Kidney (tissue), 14 donors: ENCODE data around the gene PHF1. TPM values are rescaled to one million over a fixed set of nuclear protein-coding genes. Genes with fewer than 3 reads are reported as not detected.

Experiments used
- DNase-seq, 5 donors: peaks; one replicate each; pipeline ENCODE4 v3.0.0-alpha.2; 2013 to 2020
- FAIRE-seq: peaks from 2 replicates; lab custom pipeline; 2012; peaks lifted over from hg19 to GRCh38; lab: Jason Lieb, UNC
- H3K27ac ChIP-seq, 2 donors: one replicate each; pipeline ENCODE4 v1.7.0; 2013; ENCODE audit warnings: low read depth in 2 of 2, low read length in 2 of 2, inconsistent platforms in 1 of 2
- H3K27me3 ChIP-seq: one replicate; pipeline ENCODE4 v1.7.1; 2013; ENCODE audit warnings: low read length, inconsistent platforms; ENCODE audit not compliant: control insufficient read depth, insufficient read depth
- H3K36me3 ChIP-seq, 3 donors: one replicate each; pipeline versions ENCODE4 v1.7.0 to v1.7.1; 2013; ENCODE audit warnings: low read length in 3 of 3, control low read depth in 1 of 3, inconsistent platforms in 1 of 3; ENCODE audit not compliant: insufficient read depth in 3 of 3, control insufficient read depth in 2 of 3
- H3K4me1 ChIP-seq, 3 donors: one replicate each; pipeline versions ENCODE4 v1.7.0 to v1.7.1; 2013; ENCODE audit warnings: low read length in 3 of 3, inconsistent platforms in 1 of 3, low read depth in 1 of 3; ENCODE audit not compliant: control insufficient read depth in 2 of 3, insufficient read depth in 2 of 3
- H3K4me3 ChIP-seq, 3 donors: one replicate each; pipeline versions ENCODE4 v1.7.0 to v1.8.1; 2013; ENCODE audit warnings: low read length in 3 of 3, control low read depth in 1 of 3, inconsistent platforms in 1 of 3
- H3K9ac ChIP-seq, 3 donors: one replicate each; pipeline versions ENCODE4 v1.7.0 to v1.7.1; 2013; ENCODE audit warnings: low read length in 3 of 3, control low read depth in 1 of 3, inconsistent platforms in 1 of 3
- H3K9me3 ChIP-seq, 3 donors: one replicate each; pipeline versions ENCODE4 v1.7.0 to v1.7.1; 2013; ENCODE audit warnings: low read length in 3 of 3, control low read depth in 1 of 3, inconsistent platforms in 1 of 3; ENCODE audit not compliant: control insufficient read depth in 2 of 3, insufficient read depth in 1 of 3
- intact Hi-C: fragments of 100-400 bp; cut with DNase I; formaldehyde crosslinking; loops from one replicate; pipeline ENCODE4 v1.11.1; 2022
- polyA plus RNA-seq: library from polyadenylated mRNA; stranded (reverse); fragments of 350-450 nt; fragmentation: Illumina TruSeq; extraction: RNeasy Lipid Tissue Mini Kit (QIAGEN cat#74804); gene quantifications from one replicate; pipeline ENCODE4 v1.2.3, GENCODE V29; 2014; ENCODE audit warnings: low read depth, low replicate concordance; ENCODE audit not compliant: insufficient read depth
- total RNA-seq: library from RNA; stranded (reverse); fragmentation: NEBNext Ultra II Directional; extraction: Animal tissue kit (Norgen Biotek cat#: 25700); gene quantifications from one replicate; pipeline ENCODE4 v1.2.1, GENCODE V29; 2021
- TF ChIP-seq, protein P1 (sequence below): IDR thresholded peaks from 3 replicates; pipeline ENCODE4 v1.5.1; 2012; ENCODE audit warnings: mild to moderate bottlenecking, moderate library complexity, borderline replicate concordance; ENCODE audit not compliant: insufficient read depth; ENCODE audit errors: extremely low read depth
- donor health status: control.
- donor health status: control.
- donor health status: control.
- donor health status: control.
- donor health status: control.
- donor health status: DM: yes; HTN: yes; CAD: no.
- donor health status: Normal renal cell carcinoma (clear cell type).

PHF1 gene
- total and polyA plus RNA-seq, 2 donors from 2014 or later = 63.8 to 87.6 TPM

GRCh38 chr6:33433544-33434191 is 22.9 kb downstream of the PHF1 start:
- intact Hi-C loops = no loop called here
- Histone ChIP-seq H3K9ac (no peak overlapping the region), H3K9me3 (no peaks in the 10 kb centered on the region), H3K27ac (no peak overlapping the region), H3K4me3 (no peak overlapping the region), H3K27me3 (no peaks in the 10 kb centered on the region), H3K36me3 (peaks cover 8 to 18% (median 11%) of the 10 kb centered on the region in 3 donors), H3K4me1 (peaks cover 6 to 19% (median 7%) of the 10 kb centered on the region in 3 donors)
- peak in 2 of 5 donors; percentile 47 to 50 for DNase-seq
- FAIRE-seq = no peak
- TF ChIP-seq, protein P1, sequence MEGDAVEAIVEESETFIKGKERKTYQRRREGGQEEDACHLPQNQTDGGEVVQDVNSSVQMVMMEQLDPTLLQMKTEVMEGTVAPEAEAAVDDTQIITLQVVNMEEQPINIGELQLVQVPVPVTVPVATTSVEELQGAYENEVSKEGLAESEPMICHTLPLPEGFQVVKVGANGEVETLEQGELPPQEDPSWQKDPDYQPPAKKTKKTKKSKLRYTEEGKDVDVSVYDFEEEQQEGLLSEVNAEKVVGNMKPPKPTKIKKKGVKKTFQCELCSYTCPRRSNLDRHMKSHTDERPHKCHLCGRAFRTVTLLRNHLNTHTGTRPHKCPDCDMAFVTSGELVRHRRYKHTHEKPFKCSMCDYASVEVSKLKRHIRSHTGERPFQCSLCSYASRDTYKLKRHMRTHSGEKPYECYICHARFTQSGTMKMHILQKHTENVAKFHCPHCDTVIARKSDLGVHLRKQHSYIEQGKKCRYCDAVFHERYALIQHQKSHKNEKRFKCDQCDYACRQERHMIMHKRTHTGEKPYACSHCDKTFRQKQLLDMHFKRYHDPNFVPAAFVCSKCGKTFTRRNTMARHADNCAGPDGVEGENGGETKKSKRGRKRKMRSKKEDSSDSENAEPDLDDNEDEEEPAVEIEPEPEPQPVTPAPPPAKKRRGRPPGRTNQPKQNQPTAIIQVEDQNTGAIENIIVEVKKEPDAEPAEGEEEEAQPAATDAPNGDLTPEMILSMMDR = no peak

DNA sequence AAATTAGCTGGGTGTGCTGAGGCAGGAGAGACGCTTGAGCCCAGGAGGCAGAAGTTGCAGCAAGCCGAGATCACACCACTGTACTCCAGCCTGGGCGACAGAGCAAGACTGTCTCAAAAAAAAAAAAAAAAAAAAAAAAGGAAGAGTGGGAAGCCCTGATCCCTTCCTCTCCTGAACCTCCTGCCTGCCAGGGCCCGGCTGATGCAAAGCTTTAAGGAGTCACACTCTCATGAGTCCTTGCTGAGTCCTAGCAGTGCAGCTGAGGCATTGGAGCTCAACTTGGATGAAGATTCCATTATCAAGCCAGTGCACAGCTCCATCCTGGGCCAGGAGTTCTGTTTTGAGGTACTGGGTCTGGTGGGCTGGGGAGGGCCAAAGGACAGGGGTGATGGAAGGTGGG is 24.1 kb downstream of the PHF1 start:
- Histone ChIP-seq H3K4me3 (no peak overlapping the region), H3K4me1 (peaks cover 5 to 11% (median 6%) of the 10 kb centered on the region in 3 donors), H3K27me3 (no peaks in the 10 kb centered on the region), H3K27ac (no peak overlapping the region), H3K36me3 (peaks cover 9 to 18% (median 11%) of the 10 kb centered on the region in 3 donors), H3K9me3 (no peaks in the 10 kb centered on the region), H3K9ac (no peak overlapping the region)
- no peak for FAIRE-seq
- intact Hi-C loops = no loop called here
- TF ChIP-seq, protein P1 = no peak
- DNase-seq = no peak

GRCh38 chr6:33437666-33438065 is 26.9 kb downstream of the PHF1 start:
- no peak for FAIRE-seq
- Histone ChIP-seq H3K9ac (no peak overlapping the region), H3K9me3 (no peaks in the 10 kb centered on the region), H3K36me3 (peaks cover 9 to 18% (median 11%) of the 10 kb centered on the region in 3 donors), H3K4me1 (no peaks in the 10 kb centered on the region), H3K27me3 (no peaks in the 10 kb centered on the region), H3K27ac (no peak overlapping the region), H3K4me3 (no peak overlapping the region)
- TF ChIP-seq, protein P1 = no peak
- DNase-seq = peak in 1 of 5 donors; percentile 74
- intact Hi-C loops = no loop called here
